Activated naive CD4-positive, alpha-beta T cell treated with anti-CD3 and anti-CD28 coated beads, Interleukin-2, amount 10 ng/mL, durations not matched to agents 5 hours and 36 hours (primary cell): Measurements from ENCODE around the gene CAAP1. TPM values are rescaled to one million over a fixed set of nuclear protein-coding genes. Genes with fewer than 3 reads are reported as not detected.

Experiments used
- total RNA-seq, 2 experiments: library from RNA; stranded (reverse); gene quantifications; one replicate each; pipeline ENCODE4 v1.2.3, GENCODE V29; 2021

The CAAP1 gene
- total RNA-seq, result 10 to 100 TPM; 18.1 to 19.1 TPM

GRCh38 chr9:26892251-26893029 lies at the start of gene CAAP1:
TSS of gene CAAP1 (minus strand) at chr9:26892802. CDS start at chr9:26892715, 87 bp downstream.

Other genes starting within 250 kb of the CAAP1 start
- 10 to 100 TPM; 28.9 to 30.6 TPM for gene PLAA, start 54.4 kb upstream of the CAAP1 start, total RNA-seq
- gene IFT74, start 63.6 kb upstream of the CAAP1 start, total RNA-seq, result 1 to 10 TPM; 5.9 to 6.7 TPM
- gene LRRC19, start 112.9 kb upstream of the CAAP1 start, total RNA-seq, result not detected
- not detected for gene TEK, start 216.4 kb upstream of the CAAP1 start, total RNA-seq